Measurements from ENCODE around the gene CXCL1.

Gene CXCL1

DNA sequence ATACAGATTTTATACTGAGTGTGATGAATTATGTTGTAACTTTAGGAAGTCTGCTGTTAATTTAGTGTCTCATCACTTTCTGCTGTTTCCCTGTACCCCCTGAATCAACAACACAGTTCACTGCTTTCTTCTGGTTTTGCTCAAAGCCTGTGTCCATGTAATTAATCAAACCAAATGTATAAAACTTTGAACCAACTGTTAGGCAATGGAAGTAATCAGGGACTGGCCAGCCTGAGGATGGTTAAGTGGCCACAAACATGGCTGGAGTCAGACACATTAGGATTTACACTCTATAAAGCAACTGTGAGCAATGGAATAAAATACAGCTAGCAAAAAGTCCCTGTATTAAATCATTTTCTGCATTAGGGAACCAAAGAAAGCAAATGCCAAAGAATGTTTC is 42.6 kb downstream of the CXCL1 start:
- DNase-seq (ENCODE audit: low read depth in 1 of 2, low spot score in 1 of 2): no peak
- Histone ChIP-seq H3K4me3 (replicated peaks; ENCODE audit: insufficient read depth, low read length) (no peak overlapping the region), H3K27me3 (ENCODE audit: insufficient read depth, poor library complexity, severe bottlenecking) (no peaks in the 10 kb centered on the region), H3K27ac (replicated peaks) (no peak overlapping the region)
- TF ChIP-seq, protein P1, sequence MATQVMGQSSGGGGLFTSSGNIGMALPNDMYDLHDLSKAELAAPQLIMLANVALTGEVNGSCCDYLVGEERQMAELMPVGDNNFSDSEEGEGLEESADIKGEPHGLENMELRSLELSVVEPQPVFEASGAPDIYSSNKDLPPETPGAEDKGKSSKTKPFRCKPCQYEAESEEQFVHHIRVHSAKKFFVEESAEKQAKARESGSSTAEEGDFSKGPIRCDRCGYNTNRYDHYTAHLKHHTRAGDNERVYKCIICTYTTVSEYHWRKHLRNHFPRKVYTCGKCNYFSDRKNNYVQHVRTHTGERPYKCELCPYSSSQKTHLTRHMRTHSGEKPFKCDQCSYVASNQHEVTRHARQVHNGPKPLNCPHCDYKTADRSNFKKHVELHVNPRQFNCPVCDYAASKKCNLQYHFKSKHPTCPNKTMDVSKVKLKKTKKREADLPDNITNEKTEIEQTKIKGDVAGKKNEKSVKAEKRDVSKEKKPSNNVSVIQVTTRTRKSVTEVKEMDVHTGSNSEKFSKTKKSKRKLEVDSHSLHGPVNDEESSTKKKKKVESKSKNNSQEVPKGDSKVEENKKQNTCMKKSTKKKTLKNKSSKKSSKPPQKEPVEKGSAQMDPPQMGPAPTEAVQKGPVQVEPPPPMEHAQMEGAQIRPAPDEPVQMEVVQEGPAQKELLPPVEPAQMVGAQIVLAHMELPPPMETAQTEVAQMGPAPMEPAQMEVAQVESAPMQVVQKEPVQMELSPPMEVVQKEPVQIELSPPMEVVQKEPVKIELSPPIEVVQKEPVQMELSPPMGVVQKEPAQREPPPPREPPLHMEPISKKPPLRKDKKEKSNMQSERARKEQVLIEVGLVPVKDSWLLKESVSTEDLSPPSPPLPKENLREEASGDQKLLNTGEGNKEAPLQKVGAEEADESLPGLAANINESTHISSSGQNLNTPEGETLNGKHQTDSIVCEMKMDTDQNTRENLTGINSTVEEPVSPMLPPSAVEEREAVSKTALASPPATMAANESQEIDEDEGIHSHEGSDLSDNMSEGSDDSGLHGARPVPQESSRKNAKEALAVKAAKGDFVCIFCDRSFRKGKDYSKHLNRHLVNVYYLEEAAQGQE (IDR thresholded peaks at IDR 0.05; ENCODE audit: insufficient replicate concordance, low read depth): no peak
- no peak for TF ChIP-seq GABPA (IDR thresholded peaks at IDR 0.05; ENCODE audit: low read depth)

DNA sequence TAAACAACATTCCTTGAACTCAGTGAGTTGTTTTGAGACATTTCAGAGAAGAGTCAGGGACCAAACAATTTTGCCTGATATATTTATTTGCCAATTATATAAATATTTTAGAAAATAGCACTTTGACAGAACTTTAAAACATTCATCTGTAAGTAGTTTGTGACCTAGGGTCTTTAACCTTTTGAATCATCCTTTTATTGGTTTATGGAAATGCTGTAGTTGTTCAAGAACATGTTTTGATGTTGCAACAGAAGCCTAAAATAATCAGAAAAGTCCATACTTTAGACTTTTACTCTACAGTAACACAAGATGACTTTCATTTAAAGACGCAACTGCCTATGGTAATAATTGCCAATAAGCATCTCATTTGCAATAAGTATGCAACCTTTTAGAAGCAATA is 43.0 kb downstream of the CXCL1 start:
- no peak for TF ChIP-seq SPI1 (IDR thresholded peaks at IDR 0.05; ENCODE audit: borderline replicate concordance, low read depth)
- TF ChIP-seq, protein P2, sequence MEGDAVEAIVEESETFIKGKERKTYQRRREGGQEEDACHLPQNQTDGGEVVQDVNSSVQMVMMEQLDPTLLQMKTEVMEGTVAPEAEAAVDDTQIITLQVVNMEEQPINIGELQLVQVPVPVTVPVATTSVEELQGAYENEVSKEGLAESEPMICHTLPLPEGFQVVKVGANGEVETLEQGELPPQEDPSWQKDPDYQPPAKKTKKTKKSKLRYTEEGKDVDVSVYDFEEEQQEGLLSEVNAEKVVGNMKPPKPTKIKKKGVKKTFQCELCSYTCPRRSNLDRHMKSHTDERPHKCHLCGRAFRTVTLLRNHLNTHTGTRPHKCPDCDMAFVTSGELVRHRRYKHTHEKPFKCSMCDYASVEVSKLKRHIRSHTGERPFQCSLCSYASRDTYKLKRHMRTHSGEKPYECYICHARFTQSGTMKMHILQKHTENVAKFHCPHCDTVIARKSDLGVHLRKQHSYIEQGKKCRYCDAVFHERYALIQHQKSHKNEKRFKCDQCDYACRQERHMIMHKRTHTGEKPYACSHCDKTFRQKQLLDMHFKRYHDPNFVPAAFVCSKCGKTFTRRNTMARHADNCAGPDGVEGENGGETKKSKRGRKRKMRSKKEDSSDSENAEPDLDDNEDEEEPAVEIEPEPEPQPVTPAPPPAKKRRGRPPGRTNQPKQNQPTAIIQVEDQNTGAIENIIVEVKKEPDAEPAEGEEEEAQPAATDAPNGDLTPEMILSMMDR (IDR thresholded peaks at IDR 0.05; ENCODE audit: insufficient read depth, low read length): no peak
- no peak for TF ChIP-seq GABPA (IDR thresholded peaks at IDR 0.05; ENCODE audit: low read depth)
- no peak for TF ChIP-seq POLR2AphosphoS5 (IDR thresholded peaks at IDR 0.05; ENCODE audit: low read depth)
- TF ChIP-seq, protein P1 (IDR thresholded peaks at IDR 0.05; ENCODE audit: insufficient replicate concordance, low read depth): no peak
- no peak for DNase-seq (ENCODE audit: low read depth in 1 of 2, low spot score in 1 of 2)
- Histone ChIP-seq H3K27ac (replicated peaks) (no peak overlapping the region), H3K4me3 (replicated peaks; ENCODE audit: insufficient read depth, low read length) (no peak overlapping the region), H3K27me3 (ENCODE audit: insufficient read depth, poor library complexity, severe bottlenecking) (no peaks in the 10 kb centered on the region)

DNA sequence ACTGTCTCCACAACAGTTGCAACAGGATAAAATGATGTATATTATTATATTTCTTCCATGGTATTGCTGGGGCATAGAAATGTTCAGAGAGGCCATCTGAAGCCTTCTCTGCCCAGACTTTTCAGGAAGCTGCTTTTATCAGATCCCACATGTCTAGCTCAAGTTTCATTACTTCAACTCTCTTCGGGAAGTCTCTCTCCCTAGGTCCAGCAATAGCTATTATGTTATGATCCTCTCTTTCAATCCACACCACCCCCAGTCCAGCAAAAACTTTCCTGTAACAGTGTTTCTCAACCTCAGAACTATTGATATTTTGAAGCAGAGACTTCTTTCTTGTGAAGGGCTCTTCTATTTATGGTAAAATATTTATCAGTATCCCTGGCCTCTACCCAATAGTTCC is 44.9 kb downstream of the CXCL1 start:
- no peak for DNase-seq (ENCODE audit: low read depth in 1 of 2, low spot score in 1 of 2)
- Histone ChIP-seq H3K27ac (replicated peaks) (no peak overlapping the region), H3K27me3 (ENCODE audit: insufficient read depth, poor library complexity, severe bottlenecking) (no peaks in the 10 kb centered on the region), H3K4me3 (replicated peaks; ENCODE audit: insufficient read depth, low read length) (no peak overlapping the region)
- TF ChIP-seq GABPA (IDR thresholded peaks at IDR 0.05; ENCODE audit: low read depth) (no peak), POLR2AphosphoS5 (IDR thresholded peaks at IDR 0.05; ENCODE audit: low read depth) (no peak), SPI1 (IDR thresholded peaks at IDR 0.05; ENCODE audit: borderline replicate concordance, low read depth) (no peak)
- TF ChIP-seq, protein P1 (IDR thresholded peaks at IDR 0.05; ENCODE audit: insufficient replicate concordance, low read depth): no peak
- TF ChIP-seq, protein P2 (IDR thresholded peaks at IDR 0.05; ENCODE audit: insufficient read depth, low read length): no peak

Measured in HL-60 (cell line).